Activated CD8-positive, alpha-beta memory T cell treated with anti-CD3 and anti-CD28 coated beads, Interleukin-2, amount 50 U/mL, for 1 hour (primary cell): ENCODE measurements around the gene SPOPL.
"Not testable (repeated sequence)": the region's sequence is repeated elsewhere in the genome, so short reads cannot be mapped to it uniquely, and the experiment has no call there.

ENCODE experiments used
- DNase-seq: peaks from one replicate; pipeline ENCODE4 v3.0.0-alpha.2; 2020; ENCODE audit errors: extremely low read depth

Gene SPOPL

GRCh38 chr2:138523673-138524042, 22.1 kb downstream of the SPOPL start:
- not testable (repeated sequence) for DNase-seq

GRCh38 chr2:138524353-138524752, 22.8 kb downstream of the SPOPL start:
- not testable (repeated sequence) for DNase-seq

- no peak for DNase-seq
Measured at GRCh38 chr2:138531913-138532312, 30.3 kb downstream of the SPOPL start.

- DNase-seq = no peak
Measured at GRCh38 chr2:138534791-138535190, 33.2 kb downstream of the SPOPL start.

- DNase-seq = no peak
Measured at GRCh38 chr2:138536302-138536701, 34.7 kb downstream of the SPOPL start.

GRCh38 chr2:138536740-138537139, 35.2 kb downstream of the SPOPL start:
- no peak for DNase-seq

- no peak for DNase-seq
Measured at GRCh38 chr2:138537170-138537915, 35.8 kb downstream of the SPOPL start.

- not testable (repeated sequence) for DNase-seq
Measured at GRCh38 chr2:138544206-138544605, 42.6 kb downstream of the SPOPL start.

GRCh38 chr2:138548796-138549195, 47.2 kb downstream of the SPOPL start:
- DNase-seq = no peak

GRCh38 chr2:138550172-138550571, 48.6 kb downstream of the SPOPL start:
- no peak for DNase-seq

- no peak for DNase-seq
Measured at GRCh38 chr2:138550670-138551287, 49.2 kb downstream of the SPOPL start.

GRCh38 chr2:138554123-138554522, 52.6 kb downstream of the SPOPL start:
- DNase-seq = no peak

GRCh38 chr2:138559641-138560040, 58.1 kb downstream of the SPOPL start:
- DNase-seq = no peak

- DNase-seq = no peak
Measured at GRCh38 chr2:138564586-138565229, 63.1 kb downstream of the SPOPL start.

GRCh38 chr2:138565230-138565598, 63.6 kb downstream of the SPOPL start:
- DNase-seq = no peak

- no peak for DNase-seq
Measured at GRCh38 chr2:138572318-138572717, 70.7 kb downstream of the SPOPL start.

GRCh38 chr2:138577066-138577465, 75.5 kb downstream of the SPOPL start:
- DNase-seq = no peak

- DNase-seq = no peak
Measured at GRCh38 chr2:138579556-138579955, 78.0 kb downstream of the SPOPL start.

GRCh38 chr2:138581909-138582308, 80.3 kb downstream of the SPOPL start:
- no peak for DNase-seq

- no peak for DNase-seq
Measured at GRCh38 chr2:138589663-138590062, 88.1 kb downstream of the SPOPL start.

GRCh38 chr2:138596403-138596802, 94.8 kb downstream of the SPOPL start:
- no peak for DNase-seq

GRCh38 chr2:138600732-138601457, 99.3 kb downstream of the SPOPL start:
- DNase-seq = no peak
